ENCODE measurements around the gene KLRK1.

DNA sequence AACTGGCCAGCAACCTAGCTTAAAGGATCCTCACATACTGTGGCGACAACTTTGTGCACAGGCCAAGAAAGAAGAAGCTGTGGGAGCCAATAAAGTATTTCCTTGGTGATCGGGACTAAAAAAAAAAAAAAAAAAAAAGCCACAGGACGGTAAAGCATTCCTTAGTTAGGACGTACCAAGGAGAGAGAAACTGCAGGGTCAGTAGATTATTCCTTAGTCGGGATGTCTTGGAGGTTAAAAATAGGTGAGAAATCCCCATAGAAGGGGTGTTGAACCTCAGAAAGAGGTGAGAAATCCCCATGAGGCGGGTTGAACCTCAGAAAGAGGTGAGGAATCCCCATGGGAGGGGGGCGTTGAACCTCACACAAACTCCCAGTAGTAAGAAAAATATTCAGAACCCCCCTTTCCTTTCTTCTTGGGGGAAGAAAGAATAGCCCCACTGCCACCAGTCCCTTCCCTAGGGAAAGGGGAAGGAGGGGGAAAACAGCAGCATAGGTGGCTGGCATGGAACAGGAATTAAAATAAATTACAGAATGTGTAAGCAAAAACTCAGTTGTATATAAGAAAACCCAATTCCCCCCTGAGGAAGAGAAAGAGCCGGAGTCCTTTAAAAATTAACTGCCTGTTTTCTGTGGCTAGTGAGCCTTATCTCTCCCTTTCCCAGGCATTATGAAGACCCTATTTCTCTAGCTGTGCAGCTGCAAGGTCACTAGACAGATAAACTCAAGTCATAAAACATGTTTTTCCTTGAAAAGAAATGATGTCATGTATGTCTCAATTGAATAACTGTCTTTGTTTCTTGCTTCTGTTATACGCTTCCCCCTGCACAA lies 26.8 kb downstream of the KLRK1 start:
- TF ChIP-seq, protein P1, sequence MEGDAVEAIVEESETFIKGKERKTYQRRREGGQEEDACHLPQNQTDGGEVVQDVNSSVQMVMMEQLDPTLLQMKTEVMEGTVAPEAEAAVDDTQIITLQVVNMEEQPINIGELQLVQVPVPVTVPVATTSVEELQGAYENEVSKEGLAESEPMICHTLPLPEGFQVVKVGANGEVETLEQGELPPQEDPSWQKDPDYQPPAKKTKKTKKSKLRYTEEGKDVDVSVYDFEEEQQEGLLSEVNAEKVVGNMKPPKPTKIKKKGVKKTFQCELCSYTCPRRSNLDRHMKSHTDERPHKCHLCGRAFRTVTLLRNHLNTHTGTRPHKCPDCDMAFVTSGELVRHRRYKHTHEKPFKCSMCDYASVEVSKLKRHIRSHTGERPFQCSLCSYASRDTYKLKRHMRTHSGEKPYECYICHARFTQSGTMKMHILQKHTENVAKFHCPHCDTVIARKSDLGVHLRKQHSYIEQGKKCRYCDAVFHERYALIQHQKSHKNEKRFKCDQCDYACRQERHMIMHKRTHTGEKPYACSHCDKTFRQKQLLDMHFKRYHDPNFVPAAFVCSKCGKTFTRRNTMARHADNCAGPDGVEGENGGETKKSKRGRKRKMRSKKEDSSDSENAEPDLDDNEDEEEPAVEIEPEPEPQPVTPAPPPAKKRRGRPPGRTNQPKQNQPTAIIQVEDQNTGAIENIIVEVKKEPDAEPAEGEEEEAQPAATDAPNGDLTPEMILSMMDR (IDR thresholded peaks at IDR 0.05), result no peak
- no peak for TF ChIP-seq POLR2A (IDR thresholded peaks at IDR 0.05)
